ENCODE measurements around the gene CSNK2A3. TPM values are rescaled to one million over a fixed set of nuclear protein-coding genes. Genes with fewer than 3 reads are reported as not detected.

Gene CSNK2A3
- total RNA-seq, 1 experiment from 2014 or later: 1.7 TPM

- Histone ChIP-seq H2AFZ (ENCODE audit: low read length) (no peak overlapping the region), H4K91ac (ENCODE audit: insufficient read length, low read depth, low read length) (no peak overlapping the region), H2AK5ac (ENCODE audit: insufficient read length, low read length) (no peak overlapping the region), H3K23ac (ENCODE audit: insufficient read length, low read depth, low read length) (no peak overlapping the region), H3K79me2 (ENCODE audit: insufficient read depth, low read length) (no peaks in the 10 kb centered on the region), H3T11ph (ENCODE audit: low read length) (no peak overlapping the region), H3K23me2 (ENCODE audit: insufficient read length, low read depth, low read length, poor library complexity, severe bottlenecking) (no peaks in the 10 kb centered on the region), H4K5ac (ENCODE audit: insufficient read length, low read depth, low read length) (no peak overlapping the region), H3K9me3 (ENCODE audit: control insufficient read depth, low read depth, low read length) (no peaks in the 10 kb centered on the region), H3K4me2 (ENCODE audit: insufficient read depth, insufficient read length, low read length) (no peak overlapping the region), H2BK15ac (ENCODE audit: low read depth, low read length) (no peak overlapping the region), H3K18ac (ENCODE audit: insufficient read length, low read depth, low read length) (no peak overlapping the region), H3K56ac (ENCODE audit: insufficient read length, low read depth, low read length) (no peak overlapping the region), H3K14ac (ENCODE audit: insufficient read depth, low read length) (no peak overlapping the region), H2BK120ac (ENCODE audit: low read depth, low read length, poor library complexity, severe bottlenecking) (no peak overlapping the region), H3K4ac (ENCODE audit: low read depth, low read length) (no peak overlapping the region), H3K27ac (ENCODE audit: insufficient read length, low read depth, low read length) (no peak overlapping the region), H4K8ac (replicated peaks; ENCODE audit: insufficient read length, low read depth, low read length) (no peak overlapping the region), H3K79me1 (ENCODE audit: insufficient read depth, low read depth, low read length, poor library complexity, severe bottlenecking) (no peaks in the 10 kb centered on the region), H3K27me3 (ENCODE audit: insufficient read depth, low read length) (no peaks in the 10 kb centered on the region), H3K9ac (ENCODE audit: extremely low read depth, insufficient read length, low read length) (no peak overlapping the region), H2BK12ac (ENCODE audit: insufficient read length, low read depth, low read length) (no peak overlapping the region), H4K20me1 (ENCODE audit: control insufficient read depth, insufficient read depth, insufficient read length) (no peaks in the 10 kb centered on the region), H2BK5ac (ENCODE audit: insufficient read length, low read length) (no peak overlapping the region), H2BK20ac (ENCODE audit: low read depth, low read length, poor library complexity, severe bottlenecking) (no peak overlapping the region), H3K4me1 (ENCODE audit: insufficient read depth, low read length) (no peaks in the 10 kb centered on the region; the same call in 1 of the 2 replicates)
- Mint-ChIP-seq H3K9me3 (peaks cover 4 to 8% of the 10 kb centered on the region in 2 experiments; a peak in 3 of 5 replicates), H3K4me1 (peaks cover 28 to 31% of the 10 kb centered on the region in 2 experiments), H3K4me3 (no peak overlapping the region), H3K27me3 (ENCODE audit: low read depth) (peaks cover 8% of the 10 kb centered on the region), H3K27ac (no peak overlapping the region), H3K36me3 (ENCODE audit: insufficient read depth in 1 of 3, low read depth in 3 of 3) (no peaks in the 10 kb centered on the region; a peak in 1 of 7 replicates)
- no peak for DNase-seq
- no CpG with 5 or more reads among the region's 1 CpG for WGBS (ENCODE audit: extremely low coverage, insufficient read length, low lambda C conversion rate)
- TF ChIP-seq, protein P1, sequence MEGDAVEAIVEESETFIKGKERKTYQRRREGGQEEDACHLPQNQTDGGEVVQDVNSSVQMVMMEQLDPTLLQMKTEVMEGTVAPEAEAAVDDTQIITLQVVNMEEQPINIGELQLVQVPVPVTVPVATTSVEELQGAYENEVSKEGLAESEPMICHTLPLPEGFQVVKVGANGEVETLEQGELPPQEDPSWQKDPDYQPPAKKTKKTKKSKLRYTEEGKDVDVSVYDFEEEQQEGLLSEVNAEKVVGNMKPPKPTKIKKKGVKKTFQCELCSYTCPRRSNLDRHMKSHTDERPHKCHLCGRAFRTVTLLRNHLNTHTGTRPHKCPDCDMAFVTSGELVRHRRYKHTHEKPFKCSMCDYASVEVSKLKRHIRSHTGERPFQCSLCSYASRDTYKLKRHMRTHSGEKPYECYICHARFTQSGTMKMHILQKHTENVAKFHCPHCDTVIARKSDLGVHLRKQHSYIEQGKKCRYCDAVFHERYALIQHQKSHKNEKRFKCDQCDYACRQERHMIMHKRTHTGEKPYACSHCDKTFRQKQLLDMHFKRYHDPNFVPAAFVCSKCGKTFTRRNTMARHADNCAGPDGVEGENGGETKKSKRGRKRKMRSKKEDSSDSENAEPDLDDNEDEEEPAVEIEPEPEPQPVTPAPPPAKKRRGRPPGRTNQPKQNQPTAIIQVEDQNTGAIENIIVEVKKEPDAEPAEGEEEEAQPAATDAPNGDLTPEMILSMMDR (conservative IDR thresholded peaks at IDR 0.05): no peak
Measured at GRCh38 chr11:11366793-11367192, 13.7 kb upstream of the CSNK2A3 start.

Data from H9 (cell line).